Esophagus squamous epithelium (tissue), 4 donors: ENCODE measurements around the gene GSTM3.

Experiments
- POLR2A ChIP-seq, 4 donors: fragments of 450-650 bp; IDR thresholded peaks; one replicate each; pipeline ENCODE4 v1.6.1; 2017; ENCODE audit warnings: antibody characterized with exemption in 4 of 4, mild to moderate bottlenecking in 4 of 4, moderate library complexity in 3 of 4
- TF ChIP-seq, protein P1 (sequence below), 6 experiments: fragments of 450-650 bp in 4 of 6; fragments of 200-600 bp in 2 of 6; sonication (generic) in 2 of 6; IDR thresholded peaks; one replicate each; pipeline ENCODE4 v1.5.1; 2016 to 2019; ENCODE audit warnings: antibody characterized with exemption in 6 of 6, mild to moderate bottlenecking in 4 of 6, moderate library complexity in 4 of 6

- TF ChIP-seq, protein P1, sequence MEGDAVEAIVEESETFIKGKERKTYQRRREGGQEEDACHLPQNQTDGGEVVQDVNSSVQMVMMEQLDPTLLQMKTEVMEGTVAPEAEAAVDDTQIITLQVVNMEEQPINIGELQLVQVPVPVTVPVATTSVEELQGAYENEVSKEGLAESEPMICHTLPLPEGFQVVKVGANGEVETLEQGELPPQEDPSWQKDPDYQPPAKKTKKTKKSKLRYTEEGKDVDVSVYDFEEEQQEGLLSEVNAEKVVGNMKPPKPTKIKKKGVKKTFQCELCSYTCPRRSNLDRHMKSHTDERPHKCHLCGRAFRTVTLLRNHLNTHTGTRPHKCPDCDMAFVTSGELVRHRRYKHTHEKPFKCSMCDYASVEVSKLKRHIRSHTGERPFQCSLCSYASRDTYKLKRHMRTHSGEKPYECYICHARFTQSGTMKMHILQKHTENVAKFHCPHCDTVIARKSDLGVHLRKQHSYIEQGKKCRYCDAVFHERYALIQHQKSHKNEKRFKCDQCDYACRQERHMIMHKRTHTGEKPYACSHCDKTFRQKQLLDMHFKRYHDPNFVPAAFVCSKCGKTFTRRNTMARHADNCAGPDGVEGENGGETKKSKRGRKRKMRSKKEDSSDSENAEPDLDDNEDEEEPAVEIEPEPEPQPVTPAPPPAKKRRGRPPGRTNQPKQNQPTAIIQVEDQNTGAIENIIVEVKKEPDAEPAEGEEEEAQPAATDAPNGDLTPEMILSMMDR (IDR thresholded peaks at IDR 0.05), result no peak
- no peak for TF ChIP-seq POLR2A (IDR thresholded peaks at IDR 0.05)
Measured at GRCh38 chr1:109763646-109764415, 23.0 kb upstream of the GSTM3 start, which contains the start of gene EPS8L3.
